Activated T-helper 2 cell treated with anti-CD3 and anti-CD28 coated beads, Interferon-gamma antibody, Interleukin-2, Interleukin-4, amounts not matched to agents 10 μg/mL and 5 μg/mL and 100 μg/mL, durations not matched to agents 14 hours and 24 hours and 36 hours (primary cell): ENCODE results near the gene LPO. TPM values are rescaled to one million over a fixed set of nuclear protein-coding genes. Genes with fewer than 3 reads are reported as not detected.

ENCODE experiments used
- DNase-seq: peaks from one replicate; pipeline ENCODE4 v3.0.0; 2021; ENCODE audit warnings: low spot score
- H3K27ac Mint-ChIP-seq: one replicate; pipeline ENCODE4 v1.8.0; 2021; ENCODE audit warnings: mixed read lengths
- H3K27me3 Mint-ChIP-seq: one replicate; pipeline ENCODE4 v1.8.0; 2021; ENCODE audit warnings: low read depth, mixed read lengths
- H3K36me3 Mint-ChIP-seq: one replicate; pipeline ENCODE4 v1.8.0; 2021; ENCODE audit warnings: low read depth, mixed read lengths
- H3K4me1 Mint-ChIP-seq: one replicate; pipeline ENCODE4 v1.8.0; 2021; ENCODE audit warnings: low read depth, mixed read lengths
- H3K4me3 Mint-ChIP-seq: one replicate; pipeline ENCODE4 v1.8.0; 2021; ENCODE audit warnings: low read depth, mild to moderate bottlenecking, moderate library complexity, mixed read lengths
- H3K9me3 Mint-ChIP-seq: one replicate; pipeline ENCODE4 v1.8.0; 2021; ENCODE audit warnings: mixed read lengths
- intact Hi-C: fragments of 100-400 bp; cut with micrococcal nuclease; formaldehyde crosslinking; loops from one replicate; pipeline ENCODE4 v1.15.1; 2023
- total RNA-seq: library from RNA; stranded (reverse); gene quantifications from 2 replicates; pipeline ENCODE4 v1.2.3, GENCODE V29; 2022

The LPO gene
- total RNA-seq, 1 donor from 2014 or later, result not detected

DNA sequence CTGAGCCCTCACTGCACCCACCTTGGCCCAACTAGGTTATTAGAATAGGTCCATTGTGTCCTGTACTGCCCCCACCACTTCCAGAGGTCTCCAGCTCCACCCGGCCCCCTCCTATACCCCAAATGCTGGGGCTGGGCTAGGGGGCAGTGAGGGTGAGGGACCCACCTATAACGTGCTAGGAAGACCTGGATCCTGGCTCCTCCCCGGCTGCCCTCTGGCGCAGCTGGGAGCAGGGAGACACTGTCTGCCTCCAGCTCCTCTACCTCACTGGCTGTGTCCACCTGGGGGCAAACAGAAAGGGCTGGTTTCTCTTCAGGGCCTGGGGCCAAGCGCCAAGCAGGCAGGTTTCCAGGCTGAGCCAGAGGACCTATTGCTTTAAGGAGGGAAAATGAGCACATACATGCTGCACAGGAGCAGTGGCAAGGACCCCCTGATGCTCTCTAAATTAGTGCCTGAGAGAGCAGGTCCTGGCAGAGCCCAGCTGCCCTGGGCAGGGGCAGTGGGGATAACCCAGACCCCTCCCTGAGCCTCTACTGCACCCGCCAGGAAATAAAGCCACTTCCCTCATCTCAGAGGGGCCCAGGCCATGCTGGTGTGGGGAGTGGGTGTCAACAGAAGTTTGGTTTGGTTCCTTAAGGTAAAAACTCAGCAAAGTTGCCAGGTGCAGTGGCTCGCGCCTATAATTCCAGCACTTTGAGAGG is 78.0 kb downstream of the LPO start:
- H3K27ac Mint-ChIP-seq, result no peak overlapping the region
- no peaks in the 10 kb centered on the region for H3K27me3 Mint-ChIP-seq
- H3K4me1 Mint-ChIP-seq, result peaks cover 9% of the 10 kb centered on the region
- no peaks in the 10 kb centered on the region for H3K9me3 Mint-ChIP-seq
- H3K36me3 Mint-ChIP-seq, result peaks cover 33% of the 10 kb centered on the region
- H3K4me3 Mint-ChIP-seq, result no peak overlapping the region
- peak; percentile 8 for DNase-seq
- intact Hi-C loops, result no loop called here

DNA sequence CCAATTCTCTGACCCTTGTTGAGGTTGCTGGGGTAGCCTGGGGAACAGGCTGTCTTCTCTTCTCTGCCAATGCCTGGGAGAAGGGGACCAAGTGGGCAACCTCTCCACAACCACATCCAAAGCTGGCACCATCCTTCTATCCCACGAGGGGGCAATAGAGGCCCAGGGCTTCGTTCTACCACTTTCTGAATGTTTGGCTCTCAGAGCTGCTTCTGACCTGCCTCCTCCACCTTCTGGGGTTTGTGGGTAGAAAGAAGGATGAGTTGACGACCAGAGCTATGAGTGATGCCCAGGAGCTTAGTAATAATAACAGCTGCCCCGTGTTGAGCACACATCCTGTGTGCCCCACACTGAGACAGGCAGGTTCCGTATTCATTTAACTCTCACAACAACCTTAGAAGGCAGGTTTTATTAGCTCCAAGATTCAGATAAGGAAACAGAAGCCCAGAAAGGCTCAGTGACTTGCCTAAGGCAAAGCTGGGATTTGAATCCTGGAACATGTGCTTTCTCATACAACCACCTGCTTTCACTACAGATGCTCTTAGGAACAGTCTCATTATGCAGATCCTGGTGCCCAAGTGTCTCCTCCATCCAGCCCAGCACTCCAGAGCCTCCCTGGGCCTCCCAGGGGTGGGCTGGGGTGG is 79.2 kb downstream of the LPO start:
- Mint-ChIP-seq H3K9me3 (no peaks in the 10 kb centered on the region), H3K36me3 (peaks cover 42% of the 10 kb centered on the region)

DNA sequence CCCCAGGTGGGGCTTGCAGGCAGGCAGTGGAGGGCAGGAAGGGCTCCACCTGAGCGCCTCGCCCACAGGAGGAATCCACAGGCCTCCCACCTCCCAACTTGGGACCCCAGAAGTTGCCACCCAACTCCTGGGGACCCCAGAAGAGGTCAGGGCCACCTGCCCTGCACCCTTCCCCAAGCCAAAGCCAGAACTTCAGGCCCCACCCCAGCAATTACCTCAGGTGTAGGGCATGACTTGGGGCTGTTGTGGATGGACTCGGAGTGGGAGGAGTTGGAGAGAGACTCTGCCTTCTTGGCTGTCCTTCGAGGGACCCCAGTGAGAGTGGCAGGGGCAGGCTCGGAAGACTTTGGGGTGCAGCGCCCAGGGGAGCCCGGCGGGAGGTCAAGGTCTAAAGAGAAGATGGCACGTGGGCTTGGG is 79.7 kb downstream of the LPO start:
- Mint-ChIP-seq H3K4me1 (peaks cover 12% of the 10 kb centered on the region), H3K36me3 (peaks cover 41% of the 10 kb centered on the region), H3K4me3 (no peak overlapping the region), H3K9me3 (no peaks in the 10 kb centered on the region), H3K27me3 (no peaks in the 10 kb centered on the region), H3K27ac (peak overlapping the region; percentile 67)
- peak; percentile 9 for DNase-seq
- intact Hi-C loops, result no loop called here

More for the DNA sequence above, 79.2 kb downstream of the LPO start:
- Mint-ChIP-seq H3K27ac (peak overlapping the region; percentile 67), H3K4me3 (no peak overlapping the region), H3K27me3 (no peaks in the 10 kb centered on the region), H3K4me1 (peaks cover 12% of the 10 kb centered on the region)
- DNase-seq, result peak; percentile 61
- intact Hi-C loops, result loop anchor here (1.0 kb wide), 1 partner anchor 130 kb away; no protein-coding TSS in a partner anchor

Other genes starting within 250 kb of the LPO start
- gene SRSF1, start 231.3 kb upstream of the LPO start, total RNA-seq, result 448 and 450 TPM in 2 replicates
- 33.3 and 33.6 TPM in 2 replicates for gene DYNLL2, start 155.2 kb upstream of the LPO start, total RNA-seq
- gene OR4D1, start 90.2 kb upstream of the LPO start, total RNA-seq, result 0.05 and 0.09 TPM in 2 replicates
- gene OR4D2, start 71.6 kb upstream of the LPO start, total RNA-seq, result not detected in 2 replicates
- gene EPX, start 45.9 kb upstream of the LPO start, total RNA-seq, result not detected in 2 replicates
- 18.8 and 20.5 TPM in 2 replicates for gene MKS1, start 19.3 kb upstream of the LPO start, total RNA-seq
- not detected in 2 replicates for gene MPO, start 42.4 kb downstream of the LPO start, total RNA-seq
- gene TSPOAP1, start 90.2 kb downstream of the LPO start, total RNA-seq, result 21.9 and 22.3 TPM in 2 replicates
- 153 and 160 TPM in 2 replicates for gene SUPT4H1, start 113.6 kb downstream of the LPO start, total RNA-seq
- 20.5 and 23.9 TPM in 2 replicates for gene RNF43, start 178.9 kb downstream of the LPO start, total RNA-seq
- gene HSF5, start 249.8 kb downstream of the LPO start, total RNA-seq, result 1.5 and 1.6 TPM in 2 replicates